KMS-11 (cell line): ENCODE measurements around the gene GMCL2.

Experiments
- H2AFZ ChIP-seq: fragments of 200-600 bp; sonication (generic); 2 replicates; pipeline ENCODE4 v1.6.1; 2016; ENCODE audit warnings: antibody characterized with exemption, mixed run types, low read depth
- H3K27ac ChIP-seq: fragments of 200-600 bp; sonication (generic); 2 replicates; pipeline ENCODE4 v1.6.1; 2016; ENCODE audit warnings: mild to moderate bottlenecking, mixed run types
- H3K27me3 ChIP-seq: fragments of 200-600 bp; sonication (generic); 2 replicates; pipeline ENCODE4 v1.6.1; 2017; ENCODE audit warnings: mild to moderate bottlenecking, low read depth, mixed run types, moderate library complexity; ENCODE audit not compliant: insufficient read depth
- H3K36me3 ChIP-seq: fragments of 200-600 bp; sonication (generic); 2 replicates; pipeline ENCODE4 v1.6.1; 2017; ENCODE audit warnings: mild to moderate bottlenecking, mixed run types; ENCODE audit not compliant: insufficient read depth
- H3K4me1 ChIP-seq: fragments of 200-600 bp; sonication (generic); 2 replicates; pipeline ENCODE4 v1.6.1; 2016; ENCODE audit warnings: mild to moderate bottlenecking, low read depth, mixed run types; ENCODE audit not compliant: poor library complexity, severe bottlenecking
- H3K4me2 ChIP-seq: fragments of 200-600 bp; sonication (generic); 2 replicates; pipeline ENCODE4 v1.7.0; 2016; ENCODE audit warnings: mild to moderate bottlenecking, mixed run types
- H3K4me3 ChIP-seq: fragments of 200-600 bp; sonication (generic); IDR thresholded peaks from 2 replicates; pipeline ENCODE4 v1.6.1; 2017; ENCODE audit warnings: low read depth, low read length, mixed read lengths; ENCODE audit not compliant: insufficient read depth
- H3K79me2 ChIP-seq: fragments of 200-600 bp; sonication (generic); 2 replicates; pipeline ENCODE4 v1.6.1; 2016; ENCODE audit warnings: low read depth, mixed run types; ENCODE audit not compliant: insufficient read depth
- H3K9ac ChIP-seq: fragments of 200-600 bp; sonication (generic); 2 replicates; pipeline ENCODE4 v1.6.1; 2016; ENCODE audit warnings: mild to moderate bottlenecking, mixed run types
- H4K20me1 ChIP-seq: fragments of 200-600 bp; sonication (generic); 2 replicates; pipeline ENCODE4 v1.6.1; 2016; ENCODE audit warnings: mild to moderate bottlenecking, mixed run types; ENCODE audit not compliant: insufficient read depth
- CTCF ChIP-seq: fragments of 200-600 bp; sonication (generic); conservative IDR thresholded peaks from 2 replicates; pipeline ENCODE4 v1.6.1; 2017; ENCODE audit warnings: low read depth, mild to moderate bottlenecking, antibody characterized with exemption, low read length, moderate library complexity, mixed read lengths

GMCL2 gene

GRCh38 chr5:178204182-178204934 lies 17.2 kb upstream of the GMCL2 start, which contains the start of gene HNRNPAB:
TSS of gene HNRNPAB (plus strand) at chr5:178204533. CDS start at chr5:178204838, 305 bp downstream.
- Histone ChIP-seq H3K9ac (peak within 1 kb of the TSS; percentile 90), H2AFZ (peak within 1 kb of the TSS; percentile 76), H3K36me3 (peaks cover 9% of the 10 kb centered on the region; the same call in 1 of the 2 replicates), H3K4me3 (no peak within 1 kb of the TSS), H3K79me2 (peaks cover 48% of the 10 kb centered on the region), H3K27ac (peak within 1 kb of the TSS; percentile 79), H3K4me1 (peaks cover 5% of the 10 kb centered on the region), H4K20me1 (peaks cover 37% of the 10 kb centered on the region), H3K27me3 (no peaks in the 10 kb centered on the region), H3K4me2 (peak within 1 kb of the TSS; percentile 88)
- no peak for TF ChIP-seq CTCF

GRCh38 chr5:178203670-178204181 lies 16.6 kb upstream of the GMCL2 start:
- Histone ChIP-seq H3K79me2 (peaks cover 43% of the 10 kb centered on the region), H3K36me3 (peaks cover 5% of the 10 kb centered on the region; the same call in 1 of the 2 replicates), H3K27ac (peak overlapping the region; percentile 79), H3K4me3 (no peak overlapping the region), H3K9ac (peak overlapping the region; percentile 90), H2AFZ (peak overlapping the region; percentile 76), H3K4me1 (peaks cover 5% of the 10 kb centered on the region), H3K4me2 (0 out of 2 replicates have a peak overlapping the region, but pooled peaks have one; percentile 25), H3K27me3 (no peaks in the 10 kb centered on the region), H4K20me1 (peaks cover 35% of the 10 kb centered on the region)
- TF ChIP-seq CTCF, result no peak

GRCh38 chr5:178202541-178202940 lies 15.4 kb upstream of the GMCL2 start:
- Histone ChIP-seq H3K79me2 (peaks cover 32% of the 10 kb centered on the region), H3K4me3 (no peak overlapping the region), H4K20me1 (peaks cover 23% of the 10 kb centered on the region), H3K36me3 (peaks cover 5% of the 10 kb centered on the region; the same call in 1 of the 2 replicates), H3K9ac (no peak overlapping the region), H3K4me1 (peaks cover 5% of the 10 kb centered on the region), H3K27me3 (no peaks in the 10 kb centered on the region), H3K27ac (no peak overlapping the region), H2AFZ (no peak overlapping the region), H3K4me2 (no peak overlapping the region)
- no peak for TF ChIP-seq CTCF

DNA sequence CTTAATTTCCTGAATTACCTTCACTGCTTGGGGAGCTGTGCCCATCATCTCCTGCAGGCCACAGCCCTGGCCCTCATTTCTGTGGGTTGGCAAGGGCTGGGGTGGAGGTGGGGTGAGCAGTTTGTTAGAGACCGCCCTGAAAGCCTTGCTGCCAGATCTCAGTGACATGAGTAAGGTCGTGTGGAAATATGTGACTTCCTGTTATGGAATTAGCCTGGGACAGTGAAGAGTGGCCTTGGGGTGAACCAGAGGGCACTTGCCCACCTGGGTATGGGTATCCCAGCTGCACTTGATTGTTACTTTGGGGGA lies 14.7 kb upstream of the GMCL2 start:
- H3K27ac ChIP-seq, result no peak overlapping the region
- no peaks in the 10 kb centered on the region for H3K27me3 ChIP-seq
- no peak overlapping the region for H3K4me2 ChIP-seq
- TF ChIP-seq CTCF, result no peak
- H3K9ac ChIP-seq, result no peak overlapping the region
- peaks cover 25% of the 10 kb centered on the region for H3K79me2 ChIP-seq
- H2AFZ ChIP-seq, result no peak overlapping the region
- peaks cover 5% of the 10 kb centered on the region for H3K4me1 ChIP-seq
- H3K36me3 ChIP-seq, result peaks cover 5% of the 10 kb centered on the region; the same call in 1 of the 2 replicates
- peaks cover 17% of the 10 kb centered on the region for H4K20me1 ChIP-seq
- no peak overlapping the region for H3K4me3 ChIP-seq
